PC-9 (cell line): Measurements from ENCODE around the gene ELOA. TPM values are rescaled to one million over a fixed set of nuclear protein-coding genes. Genes with fewer than 3 reads are reported as not detected.

Experiments
- BruUV-seq: library from RNA; stranded (reverse); fragments of 400-500 nt; replicated peaks from 2 replicates; lab custom pipeline; 2021; lab: Mats Ljungman, UMichigan
- CTCF ChIA-PET: fragments of 300-600 bp; sonication (Branson Sonifier 250); formaldehyde crosslinking; loops from one replicate; lab custom pipeline; 2022; ENCODE audit warnings: antibody characterized with exemption; lab: Charles Lee
- POLR2A ChIA-PET: fragments of 300-600 bp; sonication (Branson Sonifier 250); formaldehyde crosslinking; loops from one replicate; lab custom pipeline; 2022; ENCODE audit warnings: antibody characterized with exemption; ENCODE audit not compliant: unreplicated experiment; lab: Charles Lee
- DNase-seq, 2 experiments: peaks; one replicate each; pipeline versions ENCODE4 v3.0.0 to v3.0.0-alpha.2; 2015 to 2022; ENCODE audit warnings: mixed read lengths in 1 of 2
- H2AFZ ChIP-seq: fragments of 200-600 bp; sonication (generic); 2 replicates; pipeline ENCODE4 v1.8.1; 2017; ENCODE audit warnings: antibody characterized with exemption
- H3F3A ChIP-seq: fragments of 200-600 bp; sonication (generic); 2 replicates; pipeline ENCODE4 v1.8.1; 2017; ENCODE audit warnings: antibody characterized with exemption, mild to moderate bottlenecking, low read depth; ENCODE audit not compliant: insufficient read depth
- H3K27ac ChIP-seq: fragments of 200-600 bp; sonication (generic); 2 replicates; pipeline ENCODE4 v1.6.1; 2016; ENCODE audit warnings: mixed run types
- H3K27me3 ChIP-seq: fragments of 200-600 bp; sonication (generic); 2 replicates; pipeline ENCODE4 v1.6.1; 2016; ENCODE audit warnings: low read depth, mixed run types; ENCODE audit not compliant: insufficient read depth
- H3K36me3 ChIP-seq: fragments of 200-600 bp; sonication (generic); 2 replicates; pipeline ENCODE4 v1.6.1; 2016; ENCODE audit warnings: low read depth, mixed run types
- H3K4me1 ChIP-seq: fragments of 200-600 bp; sonication (generic); replicated peaks from 2 replicates; pipeline ENCODE4 v1.6.1; 2016; ENCODE audit warnings: mixed run types; ENCODE audit not compliant: insufficient read depth
- H3K4me2 ChIP-seq: fragments of 200-600 bp; sonication (generic); 2 replicates; pipeline ENCODE4 v1.6.1; 2017; ENCODE audit warnings: mixed run types
- H3K4me3 ChIP-seq: fragments of 200-600 bp; sonication (generic); 2 replicates; pipeline ENCODE4 v1.6.1; 2016; ENCODE audit warnings: mixed run types
- H3K79me2 ChIP-seq: fragments of 200-600 bp; sonication (generic); 2 replicates; pipeline ENCODE4 v1.6.1; 2017; ENCODE audit warnings: low read depth, mixed run types
- H3K9me2 ChIP-seq: fragments of 200-600 bp; sonication (generic); 2 replicates; pipeline ENCODE4 v1.8.1; 2017; ENCODE audit warnings: mild to moderate bottlenecking; ENCODE audit not compliant: insufficient read depth
- H3K9me3 ChIP-seq: fragments of 200-600 bp; sonication (generic); 2 replicates; pipeline ENCODE4 v1.8.1; 2016; ENCODE audit warnings: low read depth; ENCODE audit not compliant: insufficient read depth
- H4K20me1 ChIP-seq: fragments of 200-600 bp; sonication (generic); 2 replicates; pipeline ENCODE4 v1.8.1; 2017; ENCODE audit not compliant: insufficient read depth
- CTCF ChIP-seq: fragments of 200-600 bp; sonication (generic); conservative IDR thresholded peaks from 2 replicates; pipeline ENCODE4 v1.6.1; 2017; ENCODE audit warnings: mixed run types, antibody characterized with exemption, mild to moderate bottlenecking, moderate library complexity
- EZH2 ChIP-seq: fragments of 200-600 bp; sonication (generic); IDR thresholded peaks from 2 replicates; pipeline ENCODE4 v1.8.0; 2017; ENCODE audit warnings: antibody characterized with exemption, low read depth
- intact Hi-C: fragments of 100-400 bp; cut with micrococcal nuclease; formaldehyde crosslinking; loops from one replicate; pipeline ENCODE4 v1.10.0; 2022; ENCODE audit not compliant: unreplicated experiment
- total RNA-seq: library from RNA; stranded (reverse); gene quantifications from 2 replicates; pipeline ENCODE4 v1.2.3, GENCODE V29; 2021

ELOA gene
- total RNA-seq, 1 experiment from 2014 or later, result 26.2 TPM

GRCh38 chr1:23810818-23811540, 67.7 kb downstream of the ELOA start:
- no peak overlapping the region for H3K27ac ChIP-seq
- H3K79me2 ChIP-seq, result no peaks in the 10 kb centered on the region
- H3K9me2 ChIP-seq, result no peaks in the 10 kb centered on the region
- H4K20me1 ChIP-seq, result no peaks in the 10 kb centered on the region
- no peak overlapping the region for H2AFZ ChIP-seq
- no peak overlapping the region for H3K4me3 ChIP-seq
- intact Hi-C loops, result no loop called here
- BruUV-seq, result no TSS peak
- no peaks in the 10 kb centered on the region; the same call in 1 of the 2 replicates for H3F3A ChIP-seq
- no peaks in the 10 kb centered on the region for H3K4me1 ChIP-seq
- no peak for DNase-seq
- H3K27me3 ChIP-seq, result no peaks in the 10 kb centered on the region
- H3K36me3 ChIP-seq, result no peaks in the 10 kb centered on the region
- TF ChIP-seq EZH2 (no peak), CTCF (peak; percentile 63)
- ChIA-PET CTCF (interaction anchor here (1.0 to 1.7 kb wide), 4 partner anchors 9 to 59 kb away, joined by 3 to 6 read pairs (median 4); partner anchors contain the start of gene FUCA1), POLR2A (interaction anchor here (0.7 kb wide), 1 partner anchor 110 kb away, joined by 3 read pairs; no protein-coding TSS in a partner anchor)
- H3K4me2 ChIP-seq, result no peak overlapping the region
- H3K9me3 ChIP-seq, result no peaks in the 10 kb centered on the region

Other genes with a start within 250 kb of the ELOA start
- gene E2F2, start 212.2 kb upstream of the ELOA start, total RNA-seq, result 7.6 and 9.0 TPM in 2 replicates
- 10.4 and 24.7 TPM in 2 replicates for gene ID3, start 184.0 kb upstream of the ELOA start, total RNA-seq
- 1,015 and 1,205 TPM in 2 replicates for gene RPL11, start 51.7 kb upstream of the ELOA start, total RNA-seq
- gene PITHD1, start 34.9 kb downstream of the ELOA start, total RNA-seq, result 38.5 and 39.7 TPM in 2 replicates
- gene LYPLA2, start 47.7 kb downstream of the ELOA start, total RNA-seq, result 90.1 and 94.9 TPM in 2 replicates
- gene GALE, start 57.3 kb downstream of the ELOA start, total RNA-seq, result 40.5 and 45.8 TPM in 2 replicates
- 43.2 and 53.4 TPM in 2 replicates for gene HMGCL, start 82.0 kb downstream of the ELOA start, total RNA-seq
- 29.0 and 30.9 TPM in 2 replicates for gene FUCA1, start 124.8 kb downstream of the ELOA start, total RNA-seq
- not detected in 2 replicates for gene CNR2, start 169.9 kb downstream of the ELOA start, total RNA-seq
- gene PNRC2, start 216.4 kb downstream of the ELOA start, total RNA-seq, result 58.4 and 67.7 TPM in 2 replicates
- 77.3 and 96.2 TPM in 2 replicates for gene SRSF10, start 236.9 kb downstream of the ELOA start, total RNA-seq